ENCODE results near the gene SLC2A4RG. TPM values are rescaled to one million over a fixed set of nuclear protein-coding genes. Genes with fewer than 3 reads are reported as not detected.

SLC2A4RG gene
- total and polyA plus RNA-seq, 2 experiments from 2014 or later: 21.3 to 63.9 TPM

DNA sequence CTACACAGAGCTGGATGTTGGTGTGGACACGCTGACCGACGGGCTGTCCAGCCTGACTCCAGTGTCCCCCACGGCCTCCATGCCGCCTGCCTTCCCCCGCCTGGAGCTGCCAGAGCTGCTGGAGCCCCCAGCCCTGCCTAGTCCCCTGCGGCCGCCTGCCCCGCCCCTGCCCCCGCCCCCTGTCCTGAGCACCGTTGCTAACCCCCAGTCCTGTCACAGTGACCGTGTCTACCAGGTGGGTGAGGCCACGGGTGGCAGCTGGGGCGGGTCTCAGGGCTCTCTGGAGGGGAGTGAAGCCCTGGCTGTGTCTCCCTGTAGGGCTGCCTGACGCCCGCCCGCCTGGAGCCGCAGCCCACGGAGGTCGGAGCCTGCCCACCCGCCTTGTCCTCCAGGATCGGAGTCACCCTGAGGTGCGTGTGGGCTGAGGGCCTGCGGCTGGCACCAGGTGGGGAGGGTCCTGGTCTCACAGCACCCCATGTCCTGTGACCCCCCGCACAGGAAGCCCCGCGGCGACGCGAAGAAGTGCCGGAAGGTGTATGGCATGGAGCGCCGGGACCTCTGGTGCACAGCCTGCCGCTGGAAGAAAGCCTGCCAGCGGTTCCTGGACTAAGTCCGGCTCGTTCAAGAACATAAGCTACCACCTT is 2.9 kb downstream of the SLC2A4RG start:
- H3K4me3 ChIP-seq: no peak overlapping the region
- 0 out of 2 replicates have a peak, but pooled peaks cover 8% of the 10 kb centered on the region for H3K36me3 ChIP-seq (ENCODE audit: low read depth)
- H2AFZ ChIP-seq: no peak overlapping the region
- no peaks in the 10 kb centered on the region for H3K9me2 ChIP-seq (ENCODE audit: insufficient read depth)
- in situ Hi-C loops (cut with MboI): no loop called here
- 94 to 96% methylated on average over 18 to 37 of the region's 37 CpGs for WGBS, 2 experiments (ENCODE audit: low coverage in 1 of 2, low lambda C conversion rate in 2 of 2, missing lambda C conversion rate in 2 of 2)
- no peak overlapping the region for H3K27ac ChIP-seq
- TF ChIP-seq EZH2phosphoT487 (IDR thresholded peaks at IDR 0.05; ENCODE audit: insufficient read depth, low read depth) (no peak), EZH2 (IDR thresholded peaks at IDR 0.05; ENCODE audit: insufficient read depth, poor library complexity, severe bottlenecking) (no peak)
- no peaks in the 10 kb centered on the region for H4K20me1 ChIP-seq (ENCODE audit: insufficient read depth)
- no peak overlapping the region for H3K4me2 ChIP-seq (ENCODE audit: unreplicated experiment)
- no peaks in the 10 kb centered on the region for H3K27me3 ChIP-seq (replicated peaks; ENCODE audit: insufficient read depth)
- no peaks in the 10 kb centered on the region for H3K9me3 ChIP-seq (ENCODE audit: low read depth)
- peaks cover 12% of the 10 kb centered on the region; the same call in 1 of the 2 replicates for H3F3A ChIP-seq (ENCODE audit: insufficient read depth)
- no peak for DNase-seq
- H3K9ac ChIP-seq: no peak overlapping the region
- no peaks in the 10 kb centered on the region for H3K79me2 ChIP-seq (ENCODE audit: insufficient read depth)
- H3K4me1 ChIP-seq (ENCODE audit: insufficient read depth): peaks cover 7% of the 10 kb centered on the region; the same call in 1 of the 2 replicates

DNA sequence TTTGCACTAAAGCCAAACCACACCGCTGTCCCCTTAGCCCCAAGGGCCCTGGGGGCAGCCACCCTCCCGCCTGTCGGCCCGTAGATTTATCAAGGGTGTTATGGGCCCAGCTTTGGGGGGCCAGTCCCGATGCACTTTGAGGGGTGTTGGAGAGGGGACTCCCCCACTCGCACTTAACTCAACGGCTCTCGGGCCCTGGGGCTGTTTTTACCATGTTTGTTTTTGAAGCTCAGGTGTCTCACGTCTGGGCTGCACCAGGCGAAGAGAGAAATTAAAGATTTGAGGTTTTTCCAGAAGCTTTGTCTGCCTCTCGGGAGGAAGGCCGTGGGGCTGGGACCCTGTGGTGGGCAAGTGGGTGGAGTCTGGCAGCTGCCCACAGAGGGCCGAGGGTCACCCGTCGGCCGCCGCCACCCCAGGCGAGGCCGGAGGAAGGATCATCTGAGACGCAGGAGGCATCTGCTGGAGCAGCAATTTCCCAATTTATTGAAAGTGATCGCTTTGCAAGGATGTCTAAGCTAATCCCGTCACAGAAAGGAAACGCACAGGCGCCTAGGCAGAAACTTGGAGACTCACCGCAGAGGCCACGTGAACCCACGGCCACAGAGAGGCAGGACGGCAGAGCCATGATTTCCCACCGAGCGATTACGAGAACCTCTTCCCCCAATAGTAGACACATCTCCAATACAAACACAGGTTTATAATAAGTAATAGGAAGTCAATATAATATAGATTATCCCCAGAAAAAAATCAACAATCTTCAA is 3.8 kb downstream of the SLC2A4RG start:
- H3K9ac ChIP-seq: no peak overlapping the region
- H3K79me2 ChIP-seq (ENCODE audit: insufficient read depth): no peaks in the 10 kb centered on the region
- H4K20me1 ChIP-seq (ENCODE audit: insufficient read depth): no peaks in the 10 kb centered on the region
- DNase-seq: no peak
- H3K27me3 ChIP-seq (replicated peaks; ENCODE audit: insufficient read depth): no peaks in the 10 kb centered on the region
- peaks cover 7% of the 10 kb centered on the region; the same call in 1 of the 2 replicates for H3K4me1 ChIP-seq (ENCODE audit: insufficient read depth)
- no peak overlapping the region for H2AFZ ChIP-seq
- H3K9me3 ChIP-seq (ENCODE audit: low read depth): no peaks in the 10 kb centered on the region
- H3K4me3 ChIP-seq: no peak overlapping the region
- no peaks in the 10 kb centered on the region for H3K9me2 ChIP-seq (ENCODE audit: insufficient read depth)
- 89 to 90% methylated on average over 30 to 31 of the region's 31 CpGs for WGBS, 2 experiments (ENCODE audit: low coverage in 1 of 2, low lambda C conversion rate in 2 of 2, missing lambda C conversion rate in 2 of 2)
- no peak overlapping the region for H3K27ac ChIP-seq
- in situ Hi-C loops (cut with MboI): no loop called here
- peaks cover 12% of the 10 kb centered on the region; the same call in 1 of the 2 replicates for H3F3A ChIP-seq (ENCODE audit: insufficient read depth)
- H3K4me2 ChIP-seq (ENCODE audit: unreplicated experiment): no peak overlapping the region
- TF ChIP-seq EZH2phosphoT487 (IDR thresholded peaks at IDR 0.05; ENCODE audit: insufficient read depth, low read depth): no peak
- TF ChIP-seq EZH2 (IDR thresholded peaks at IDR 0.05; ENCODE audit: insufficient read depth, poor library complexity, severe bottlenecking): no peak
- 0 out of 2 replicates have a peak, but pooled peaks cover 8% of the 10 kb centered on the region for H3K36me3 ChIP-seq (ENCODE audit: low read depth)

DNA sequence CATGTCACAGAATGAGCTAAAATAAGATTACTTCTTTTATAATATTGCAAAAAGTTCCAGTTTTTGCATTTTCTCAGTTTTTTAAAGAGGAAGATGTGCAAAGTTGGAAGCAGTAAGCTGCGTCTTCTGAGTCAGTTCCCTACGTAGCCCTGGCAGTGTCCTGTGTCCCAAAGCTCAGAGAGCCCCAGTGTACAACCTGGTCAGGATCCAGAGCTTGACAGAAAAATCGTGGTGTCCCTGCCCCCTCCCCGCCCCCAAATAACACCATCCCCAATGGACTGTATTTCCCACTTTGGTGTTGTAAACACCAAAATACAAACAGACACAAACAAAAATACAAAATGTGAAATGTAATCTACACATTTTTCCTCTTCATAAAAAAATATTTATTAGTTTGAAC is 4.6 kb downstream of the SLC2A4RG start:
- Histone ChIP-seq H3K4me2 (ENCODE audit: unreplicated experiment) (no peak overlapping the region), H3K27ac (no peak overlapping the region), H4K20me1 (ENCODE audit: insufficient read depth) (no peaks in the 10 kb centered on the region), H3K9me3 (ENCODE audit: low read depth) (no peaks in the 10 kb centered on the region), H3K27me3 (replicated peaks; ENCODE audit: insufficient read depth) (no peaks in the 10 kb centered on the region), H2AFZ (no peak overlapping the region), H3K9ac (no peak overlapping the region), H3F3A (ENCODE audit: insufficient read depth) (peaks cover 12% of the 10 kb centered on the region; the same call in 1 of the 2 replicates), H3K9me2 (ENCODE audit: insufficient read depth) (no peaks in the 10 kb centered on the region), H3K79me2 (ENCODE audit: insufficient read depth) (no peaks in the 10 kb centered on the region), H3K4me1 (ENCODE audit: insufficient read depth) (peaks cover 7% of the 10 kb centered on the region; the same call in 1 of the 2 replicates), H3K36me3 (ENCODE audit: low read depth) (0 out of 2 replicates have a peak, but pooled peaks cover 8% of the 10 kb centered on the region), H3K4me3 (no peak overlapping the region)
- 73 to 75% methylated on average over 4 of the region's 4 CpGs for WGBS, 2 experiments (ENCODE audit: low coverage in 1 of 2, low lambda C conversion rate in 2 of 2, missing lambda C conversion rate in 2 of 2)
- DNase-seq: no peak
- TF ChIP-seq EZH2 (IDR thresholded peaks at IDR 0.05; ENCODE audit: insufficient read depth, poor library complexity, severe bottlenecking): no peak
- no peak for TF ChIP-seq EZH2phosphoT487 (IDR thresholded peaks at IDR 0.05; ENCODE audit: insufficient read depth, low read depth)
- in situ Hi-C loops (cut with MboI): no loop called here

DNA sequence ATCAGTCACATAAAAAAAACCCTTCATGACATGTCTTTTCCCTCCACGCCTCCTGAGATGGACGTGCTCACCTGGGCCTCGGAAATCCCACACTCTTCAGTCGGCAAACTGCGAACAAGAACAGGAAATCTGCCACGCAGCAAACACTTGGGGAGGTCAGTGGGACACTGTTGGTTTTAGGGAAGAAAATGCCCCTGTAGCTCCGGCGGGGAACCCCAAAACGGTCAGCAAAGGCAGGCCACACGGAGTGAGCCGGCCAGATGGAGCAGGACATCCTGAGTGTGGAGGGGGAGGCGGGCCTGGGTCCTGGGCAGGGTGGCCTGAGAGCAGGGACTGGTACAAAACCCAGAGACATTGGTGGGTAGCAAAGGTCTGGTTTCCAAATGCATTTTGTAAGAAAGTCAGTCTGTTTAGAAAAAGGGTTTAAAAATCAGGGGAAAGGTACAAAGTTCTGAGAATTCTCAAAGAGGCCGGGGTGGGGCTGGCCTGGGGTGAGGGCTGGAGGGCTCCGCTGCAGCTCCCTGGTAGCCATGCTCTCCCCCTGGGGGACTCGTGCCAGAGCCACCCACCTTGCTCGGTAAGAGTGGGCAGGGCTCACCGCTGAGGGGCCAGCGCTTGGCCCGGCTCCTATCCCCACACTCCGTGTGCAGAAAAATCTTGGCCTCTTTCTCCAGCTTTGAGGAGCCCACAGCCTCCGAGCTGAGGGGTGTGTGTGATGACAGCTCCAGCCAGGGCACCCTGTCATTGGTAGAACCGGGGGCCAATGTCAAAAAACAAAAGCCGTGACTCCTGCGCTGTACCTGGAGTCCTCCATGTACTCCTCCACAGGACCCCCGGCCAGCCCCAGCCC is 5.2 kb downstream of the SLC2A4RG start:
- in situ Hi-C loops (cut with MboI): no loop called here
- 81 to 82% methylated on average over 25 of the region's 25 CpGs for WGBS, 2 experiments (ENCODE audit: low coverage in 1 of 2, low lambda C conversion rate in 2 of 2, missing lambda C conversion rate in 2 of 2)
- no peak overlapping the region for H3K4me2 ChIP-seq (ENCODE audit: unreplicated experiment)
- no peak overlapping the region for H3K27ac ChIP-seq
- DNase-seq: no peak
- no peaks in the 10 kb centered on the region for H3K27me3 ChIP-seq (replicated peaks; ENCODE audit: insufficient read depth)
- H3K9me3 ChIP-seq (ENCODE audit: low read depth): no peaks in the 10 kb centered on the region
- no peaks in the 10 kb centered on the region for H3K79me2 ChIP-seq (ENCODE audit: insufficient read depth)
- H4K20me1 ChIP-seq (ENCODE audit: insufficient read depth): no peaks in the 10 kb centered on the region
- peaks cover 12% of the 10 kb centered on the region; the same call in 1 of the 2 replicates for H3F3A ChIP-seq (ENCODE audit: insufficient read depth)
- H3K4me1 ChIP-seq (ENCODE audit: insufficient read depth): peaks cover 7% of the 10 kb centered on the region; the same call in 1 of the 2 replicates
- no peak overlapping the region for H3K4me3 ChIP-seq
- no peaks in the 10 kb centered on the region for H3K9me2 ChIP-seq (ENCODE audit: insufficient read depth)
- 0 out of 2 replicates have a peak, but pooled peaks cover 8% of the 10 kb centered on the region for H3K36me3 ChIP-seq (ENCODE audit: low read depth)
- H2AFZ ChIP-seq: no peak overlapping the region
- no peak overlapping the region for H3K9ac ChIP-seq
- TF ChIP-seq EZH2phosphoT487 (IDR thresholded peaks at IDR 0.05; ENCODE audit: insufficient read depth, low read depth) (no peak), EZH2 (IDR thresholded peaks at IDR 0.05; ENCODE audit: insufficient read depth, poor library complexity, severe bottlenecking) (no peak)

Measured in GM23248 (cell line).